Vagina (tissue), 2 donors: ENCODE measurements around the gene NES. TPM values are rescaled to one million over a fixed set of nuclear protein-coding genes. Genes with fewer than 3 reads are reported as not detected.

ENCODE experiments used
- DNase-seq, 2 donors: peaks; one replicate each; pipeline ENCODE4 v3.0.0-alpha.2; 2017; ENCODE audit errors: extremely low spot score in 2 of 2
- H3K27ac ChIP-seq: fragments of 200-600 bp; sonication (generic); one replicate; pipeline ENCODE4 v1.5.1; 2019
- H3K27me3 ChIP-seq: fragments of 200-600 bp; sonication (generic); one replicate; pipeline ENCODE4 v1.5.1; 2019
- H3K36me3 ChIP-seq, 2 donors: fragments of 200-600 bp; sonication (generic); one replicate each; pipeline ENCODE4 v1.5.1; 2017 to 2019
- H3K4me1 ChIP-seq: fragments of 200-600 bp; sonication (generic); one replicate; pipeline ENCODE4 v1.5.1; 2019
- H3K4me3 ChIP-seq, 2 donors: fragments of 200-600 bp; sonication (generic); 1 replicate in 1 of 2; 2 replicates in 1 of 2; pipeline ENCODE4 v1.5.1; 2016 to 2019
- H3K9me3 ChIP-seq: fragments of 200-600 bp; sonication (generic); one replicate; pipeline ENCODE4 v1.5.1; 2019
- POLR2A ChIP-seq, 2 donors: fragments of 450-650 bp; IDR thresholded peaks; one replicate each; pipeline ENCODE4 v1.6.1; 2017; ENCODE audit warnings: antibody characterized with exemption in 2 of 2, mild to moderate bottlenecking in 2 of 2, moderate library complexity in 2 of 2
- POLR2AphosphoS5 ChIP-seq, 2 donors: sonication (generic); formaldehyde crosslinking; IDR thresholded peaks; one replicate each; pipeline ENCODE4 v1.9.0; 2017; ENCODE audit warnings: antibody characterized with exemption in 2 of 2, mild to moderate bottlenecking in 2 of 2, low read depth in 1 of 2; ENCODE audit not compliant: insufficient read depth in 1 of 2
- intact Hi-C: fragments of 100-400 bp; cut with DNase I; formaldehyde crosslinking; loops from one replicate; pipeline ENCODE4 v1.15.1; 2023
- total RNA-seq: library from RNA; depleted of rRNA; stranded (reverse); fragments of >200 nt; gene quantifications from one replicate; pipeline ENCODE4 v1.2.3, GENCODE V29; 2016
- TF ChIP-seq, protein P1 (sequence below), 3 experiments: fragments of 450-650 bp in 2 of 3; fragments of 200-600 bp in 1 of 3; sonication (generic) in 1 of 3; IDR thresholded peaks; one replicate each; pipeline ENCODE4 v1.5.1; 2017 to 2019; ENCODE audit warnings: antibody characterized with exemption in 3 of 3, mild to moderate bottlenecking in 2 of 3, moderate library complexity in 2 of 3

Gene NES
- total RNA-seq, 1 donor from 2014 or later, result 16.0 TPM

DNA sequence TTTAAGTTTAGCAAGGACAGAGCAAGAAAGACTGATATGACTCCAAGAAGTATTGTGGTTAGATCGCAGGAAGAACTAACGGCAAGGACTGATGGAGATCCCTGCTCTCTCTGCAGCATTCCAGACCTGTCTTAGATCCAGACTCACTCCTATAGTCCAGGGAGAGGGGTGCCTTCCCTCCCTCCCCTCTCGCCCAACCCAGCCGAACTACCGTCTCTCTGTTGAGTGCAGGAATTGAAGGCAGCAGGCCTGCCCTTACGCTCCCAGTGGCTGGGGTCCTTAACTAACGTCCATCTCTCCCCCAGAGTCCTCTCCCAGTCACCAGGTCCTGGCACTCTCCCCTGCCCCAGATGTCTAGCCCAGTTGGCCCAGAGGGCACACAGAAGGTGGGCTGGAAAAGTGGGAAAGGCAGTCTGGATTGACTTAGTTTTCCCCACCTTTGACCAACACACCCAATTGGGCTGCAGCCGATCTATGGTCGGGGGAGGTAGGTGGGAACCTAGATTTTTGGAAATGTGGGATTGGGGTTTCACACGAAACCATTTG is 27.0 kb upstream of the NES start:
- Histone ChIP-seq H3K4me1 (peaks cover 65% of the 10 kb centered on the region), H3K27ac (peak overlapping the region; percentile 95), H3K36me3 (no peaks in the 10 kb centered on the region), H3K4me3 (peak overlapping the region; percentile 51 to 60), H3K9me3 (no peaks in the 10 kb centered on the region), H3K27me3 (no peaks in the 10 kb centered on the region)
- TF ChIP-seq POLR2AphosphoS5 (IDR thresholded peaks at IDR 0.05; ENCODE audit: insufficient read depth in 1 of 2, low read depth in 1 of 2) (no peak), POLR2A (IDR thresholded peaks at IDR 0.05) (no peak)
- TF ChIP-seq, protein P1, sequence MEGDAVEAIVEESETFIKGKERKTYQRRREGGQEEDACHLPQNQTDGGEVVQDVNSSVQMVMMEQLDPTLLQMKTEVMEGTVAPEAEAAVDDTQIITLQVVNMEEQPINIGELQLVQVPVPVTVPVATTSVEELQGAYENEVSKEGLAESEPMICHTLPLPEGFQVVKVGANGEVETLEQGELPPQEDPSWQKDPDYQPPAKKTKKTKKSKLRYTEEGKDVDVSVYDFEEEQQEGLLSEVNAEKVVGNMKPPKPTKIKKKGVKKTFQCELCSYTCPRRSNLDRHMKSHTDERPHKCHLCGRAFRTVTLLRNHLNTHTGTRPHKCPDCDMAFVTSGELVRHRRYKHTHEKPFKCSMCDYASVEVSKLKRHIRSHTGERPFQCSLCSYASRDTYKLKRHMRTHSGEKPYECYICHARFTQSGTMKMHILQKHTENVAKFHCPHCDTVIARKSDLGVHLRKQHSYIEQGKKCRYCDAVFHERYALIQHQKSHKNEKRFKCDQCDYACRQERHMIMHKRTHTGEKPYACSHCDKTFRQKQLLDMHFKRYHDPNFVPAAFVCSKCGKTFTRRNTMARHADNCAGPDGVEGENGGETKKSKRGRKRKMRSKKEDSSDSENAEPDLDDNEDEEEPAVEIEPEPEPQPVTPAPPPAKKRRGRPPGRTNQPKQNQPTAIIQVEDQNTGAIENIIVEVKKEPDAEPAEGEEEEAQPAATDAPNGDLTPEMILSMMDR (IDR thresholded peaks at IDR 0.05), result no peak
- intact Hi-C loops, result loop anchor here (2.0 kb wide), 1 partner anchor 23 kb away; no protein-coding TSS in a partner anchor
- DNase-seq, result no peak

DNA sequence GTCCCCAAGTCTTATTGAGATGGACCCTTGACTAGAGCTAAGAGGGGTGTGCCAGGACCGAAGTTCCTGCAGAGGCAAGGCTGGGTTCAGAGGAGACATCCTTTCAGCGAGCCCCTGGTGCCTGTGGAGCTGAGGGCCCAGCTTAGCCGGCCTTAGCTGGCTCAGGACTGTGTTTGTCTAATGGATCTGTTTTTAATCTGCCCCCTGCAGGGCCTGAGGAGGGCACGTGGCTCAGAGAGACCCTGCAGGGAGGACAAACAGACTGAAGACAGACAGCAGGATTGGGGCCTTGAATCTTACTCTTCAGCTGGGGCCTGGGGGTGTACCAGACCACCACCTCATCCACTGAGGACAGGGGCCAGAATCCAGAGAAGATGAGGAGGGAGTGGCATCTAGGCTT is 26.5 kb upstream of the NES start:
- H3K36me3 ChIP-seq, result no peaks in the 10 kb centered on the region
- no peak for TF ChIP-seq POLR2AphosphoS5 (IDR thresholded peaks at IDR 0.05; ENCODE audit: insufficient read depth in 1 of 2, low read depth in 1 of 2)
- TF ChIP-seq, protein P1 (IDR thresholded peaks at IDR 0.05), result no peak
- no peak for TF ChIP-seq POLR2A (IDR thresholded peaks at IDR 0.05)
- no peak for DNase-seq
- intact Hi-C loops, result loop anchor here (2.0 kb wide), 1 partner anchor 23 kb away; no protein-coding TSS in a partner anchor
- H3K4me1 ChIP-seq, result peaks cover 60% of the 10 kb centered on the region
- peak overlapping the region; percentile 95 for H3K27ac ChIP-seq
- peak overlapping the region; percentile 11 to 51 for H3K4me3 ChIP-seq
- H3K9me3 ChIP-seq, result no peaks in the 10 kb centered on the region
- H3K27me3 ChIP-seq, result no peaks in the 10 kb centered on the region

- H3K27me3 ChIP-seq, result no peaks in the 10 kb centered on the region
- intact Hi-C loops, result no loop called here
- peak overlapping the region in 1 of 2 donors; percentile 51 for H3K4me3 ChIP-seq
- H3K27ac ChIP-seq, result peak overlapping the region; percentile 95
- H3K9me3 ChIP-seq, result no peaks in the 10 kb centered on the region
- TF ChIP-seq POLR2A (IDR thresholded peaks at IDR 0.05) (no peak), POLR2AphosphoS5 (IDR thresholded peaks at IDR 0.05; ENCODE audit: insufficient read depth in 1 of 2, low read depth in 1 of 2) (no peak)
- TF ChIP-seq, protein P1 (IDR thresholded peaks at IDR 0.05), result no peak
- H3K36me3 ChIP-seq, result no peaks in the 10 kb centered on the region
- DNase-seq, result no peak
- H3K4me1 ChIP-seq, result peaks cover 56% of the 10 kb centered on the region
Observed at GRCh38 chr1:156703336-156703735, 26.1 kb upstream of the NES start.

DNA sequence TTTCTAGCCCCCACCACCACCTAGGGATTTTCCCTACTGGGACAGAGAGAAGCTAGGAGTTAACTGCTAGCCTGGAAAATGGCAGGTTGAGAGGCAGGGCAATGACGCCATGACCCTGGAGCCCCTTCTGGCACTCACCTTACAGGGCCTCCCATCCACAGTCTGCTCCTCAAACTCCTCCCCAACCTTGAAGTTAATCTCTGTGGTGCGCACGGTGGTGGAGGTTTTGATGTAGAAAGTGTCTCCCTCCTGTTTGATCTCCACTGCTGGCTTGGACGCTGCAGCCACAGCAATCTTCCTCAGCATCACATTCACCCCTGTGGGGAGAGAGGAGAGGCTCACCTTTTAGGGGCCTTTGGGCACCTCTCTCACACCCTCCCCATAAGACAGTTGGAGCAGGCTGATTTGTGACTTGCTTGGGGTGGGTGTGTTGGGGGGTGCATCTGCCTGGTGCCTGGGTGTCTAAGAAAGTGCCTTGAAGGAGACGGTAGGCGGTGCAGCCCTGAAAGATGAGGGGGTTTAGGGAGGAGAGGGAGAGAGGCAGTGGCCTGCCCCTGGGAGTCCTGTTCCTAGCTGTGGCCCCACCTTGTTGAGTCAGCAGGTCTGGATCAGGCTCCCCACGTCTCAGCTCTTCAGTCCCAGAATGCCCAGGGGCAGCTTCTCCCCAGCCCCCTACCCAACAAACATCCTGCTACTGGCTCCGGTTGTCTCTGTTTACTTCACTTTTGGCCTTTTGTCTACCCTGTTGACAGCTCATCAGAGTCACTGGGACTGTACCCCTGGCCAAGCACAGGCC is 23.7 kb upstream of the NES start:
- TF ChIP-seq POLR2A (IDR thresholded peaks at IDR 0.05) (no peak), POLR2AphosphoS5 (IDR thresholded peaks at IDR 0.05; ENCODE audit: insufficient read depth in 1 of 2, low read depth in 1 of 2) (no peak)
- TF ChIP-seq, protein P1 (IDR thresholded peaks at IDR 0.05), result no peak
- no peak for DNase-seq
- Histone ChIP-seq H3K36me3 (no peaks in the 10 kb centered on the region), H3K9me3 (no peaks in the 10 kb centered on the region), H3K4me3 (no peak overlapping the region), H3K27me3 (no peaks in the 10 kb centered on the region), H3K27ac (peak overlapping the region; percentile 15), H3K4me1 (peaks cover 32% of the 10 kb centered on the region)
- intact Hi-C loops, result no loop called here

DNA sequence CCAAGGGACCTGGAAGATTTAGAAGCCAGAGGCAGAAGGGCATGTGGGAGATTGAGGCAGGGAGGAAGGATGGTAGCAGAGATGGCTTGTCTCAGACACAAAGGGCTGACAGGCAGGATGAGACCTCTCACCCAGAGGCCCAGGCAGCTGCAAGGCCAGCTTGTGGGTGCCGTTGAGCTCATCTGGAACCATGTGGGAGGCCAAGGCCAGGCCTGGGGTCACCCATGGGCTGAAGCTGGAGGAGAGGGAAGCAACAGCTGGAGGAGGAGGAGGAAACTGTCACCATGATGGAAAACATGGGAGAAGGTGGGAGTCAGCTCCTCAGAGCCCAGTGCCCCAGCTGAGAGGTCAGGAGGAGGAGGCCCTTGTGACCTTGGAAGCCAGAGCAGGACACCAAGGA is 21.8 kb upstream of the NES start:
- Histone ChIP-seq H3K27me3 (no peaks in the 10 kb centered on the region), H3K36me3 (no peaks in the 10 kb centered on the region), H3K4me3 (no peak overlapping the region), H3K27ac (no peak overlapping the region), H3K9me3 (no peaks in the 10 kb centered on the region), H3K4me1 (peaks cover 22% of the 10 kb centered on the region)
- intact Hi-C loops, result no loop called here
- no peak for TF ChIP-seq POLR2AphosphoS5 (IDR thresholded peaks at IDR 0.05; ENCODE audit: insufficient read depth in 1 of 2, low read depth in 1 of 2)
- TF ChIP-seq, protein P1 (IDR thresholded peaks at IDR 0.05), result no peak
- no peak for TF ChIP-seq POLR2A (IDR thresholded peaks at IDR 0.05)
- no peak for DNase-seq
